ENCODE results near the gene ADGRV1.
A peak's percentile ranks its signal among the peaks of the same experiment; 100 is the strongest.

Gene ADGRV1

GRCh38 chr5:91182763-91183162 lies 624.2 kb downstream of the ADGRV1 start:
- 0 out of 2 replicates have a peak, but pooled peaks have one; percentile 4 for TF ChIP-seq RAD21 (IDR thresholded peaks at IDR 0.05; ENCODE audit: low read depth)
- no peak for TF ChIP-seq FOXM1 (IDR thresholded peaks at IDR 0.05; ENCODE audit: borderline replicate concordance, low read depth)

- TF ChIP-seq ZBTB7A (IDR thresholded peaks at IDR 0.05; ENCODE audit: low read depth) (no peak), RAD21 (IDR thresholded peaks at IDR 0.05; ENCODE audit: low read depth) (no peak), TEAD4 (IDR thresholded peaks at IDR 0.05) (no peak), EP300 (IDR thresholded peaks at IDR 0.05; ENCODE audit: borderline replicate concordance) (no peak), NFIC (IDR thresholded peaks at IDR 0.05) (no peak)
These were observed 625.1 kb downstream of the ADGRV1 start for GRCh38 chr5:91183743-91184142.

- no peak for TF ChIP-seq REST (IDR thresholded peaks at IDR 0.05; ENCODE audit: low read depth)
- no peak for TF ChIP-seq NFIC (IDR thresholded peaks at IDR 0.05)
- TF ChIP-seq TCF12 (IDR thresholded peaks at IDR 0.05; ENCODE audit: low read depth): no peak
- TF ChIP-seq TEAD4 (IDR thresholded peaks at IDR 0.05): no peak
- no peak for TF ChIP-seq CEBPB (IDR thresholded peaks at IDR 0.05)
- no peak for TF ChIP-seq EP300 (IDR thresholded peaks at IDR 0.05; ENCODE audit: borderline replicate concordance)
- no peak for TF ChIP-seq MAX (IDR thresholded peaks at IDR 0.05)
- no peak for TF ChIP-seq YY1 (IDR thresholded peaks at IDR 0.05; ENCODE audit: low read depth)
- no peak for TF ChIP-seq ZBTB7A (IDR thresholded peaks at IDR 0.05; ENCODE audit: low read depth)
- TF ChIP-seq TAF1 (IDR thresholded peaks at IDR 0.05; ENCODE audit: low read depth): no peak
- no peak for TF ChIP-seq EGR1 (IDR thresholded peaks at IDR 0.05)
- TF ChIP-seq FOXM1 (IDR thresholded peaks at IDR 0.05; ENCODE audit: borderline replicate concordance, low read depth): no peak
- no peak for TF ChIP-seq RAD21 (IDR thresholded peaks at IDR 0.05; ENCODE audit: low read depth)
These were observed 627.5 kb downstream of the ADGRV1 start for GRCh38 chr5:91186101-91186500.

GRCh38 chr5:91187032-91187431 lies 628.4 kb downstream of the ADGRV1 start:
- TF ChIP-seq ZBTB7A (IDR thresholded peaks at IDR 0.05; ENCODE audit: low read depth): no peak
- TF ChIP-seq CEBPB (IDR thresholded peaks at IDR 0.05): no peak
- TF ChIP-seq EP300 (IDR thresholded peaks at IDR 0.05; ENCODE audit: borderline replicate concordance): no peak
- TF ChIP-seq RAD21 (IDR thresholded peaks at IDR 0.05; ENCODE audit: low read depth): no peak
- TF ChIP-seq TAF1 (IDR thresholded peaks at IDR 0.05; ENCODE audit: low read depth): no peak
- no peak for TF ChIP-seq TCF12 (IDR thresholded peaks at IDR 0.05; ENCODE audit: low read depth)
- no peak for TF ChIP-seq CREB1 (IDR thresholded peaks at IDR 0.05; ENCODE audit: low read depth)
- TF ChIP-seq FOXM1 (IDR thresholded peaks at IDR 0.05; ENCODE audit: borderline replicate concordance, low read depth): no peak
- no peak for TF ChIP-seq TEAD4 (IDR thresholded peaks at IDR 0.05)
- no peak for TF ChIP-seq YY1 (IDR thresholded peaks at IDR 0.05; ENCODE audit: low read depth)
- TF ChIP-seq USF1 (IDR thresholded peaks at IDR 0.05): no peak
- no peak for TF ChIP-seq NFIC (IDR thresholded peaks at IDR 0.05)
- TF ChIP-seq MAX (IDR thresholded peaks at IDR 0.05): no peak

GRCh38 chr5:91188755-91189154 lies 630.2 kb downstream of the ADGRV1 start:
- TF ChIP-seq ZBTB7A (IDR thresholded peaks at IDR 0.05; ENCODE audit: low read depth) (no peak), TEAD4 (IDR thresholded peaks at IDR 0.05) (no peak), MAX (IDR thresholded peaks at IDR 0.05) (no peak), FOXM1 (IDR thresholded peaks at IDR 0.05; ENCODE audit: borderline replicate concordance, low read depth) (no peak), RAD21 (IDR thresholded peaks at IDR 0.05; ENCODE audit: low read depth) (no peak), EGR1 (IDR thresholded peaks at IDR 0.05) (no peak), TAF1 (IDR thresholded peaks at IDR 0.05; ENCODE audit: low read depth) (no peak), NFIC (IDR thresholded peaks at IDR 0.05) (no peak), EP300 (IDR thresholded peaks at IDR 0.05; ENCODE audit: borderline replicate concordance) (no peak), REST (IDR thresholded peaks at IDR 0.05; ENCODE audit: low read depth) (no peak), CREB1 (IDR thresholded peaks at IDR 0.05; ENCODE audit: low read depth) (no peak), CEBPB (IDR thresholded peaks at IDR 0.05) (no peak), YY1 (IDR thresholded peaks at IDR 0.05; ENCODE audit: low read depth) (no peak), USF1 (IDR thresholded peaks at IDR 0.05) (no peak), TCF12 (IDR thresholded peaks at IDR 0.05; ENCODE audit: low read depth) (no peak)
